GM23248 (cell line): ENCODE results near the gene AMOTL1. TPM values are rescaled to one million over a fixed set of nuclear protein-coding genes. Genes with fewer than 3 reads are reported as not detected.

Experiments
- DNase-seq: peaks from one replicate; pipeline ENCODE4 v3.0.0-alpha.2; 2015
- H2AFZ ChIP-seq: fragments of 200-600 bp; sonication (generic); 2 replicates; pipeline ENCODE4 v1.6.1; 2016; ENCODE audit warnings: antibody characterized with exemption
- H3F3A ChIP-seq: fragments of 200-600 bp; sonication (generic); 2 replicates; pipeline ENCODE4 v1.6.1; 2016; ENCODE audit warnings: mild to moderate bottlenecking, antibody characterized with exemption, mixed run types; ENCODE audit not compliant: insufficient read depth
- H3K27ac ChIP-seq: fragments of 200-600 bp; sonication (generic); 2 replicates; pipeline ENCODE4 v1.5.1; 2016; ENCODE audit warnings: mild to moderate bottlenecking
- H3K27me3 ChIP-seq: fragments of 200-600 bp; sonication (generic); replicated peaks from 2 replicates; pipeline ENCODE4 v1.6.1; 2016; ENCODE audit warnings: mild to moderate bottlenecking; ENCODE audit not compliant: insufficient read depth
- H3K36me3 ChIP-seq: fragments of 200-600 bp; sonication (generic); 2 replicates; pipeline ENCODE4 v1.6.1; 2016; ENCODE audit warnings: low read depth, mild to moderate bottlenecking
- H3K4me1 ChIP-seq: fragments of 200-600 bp; sonication (generic); 2 replicates; pipeline ENCODE4 v1.6.1; 2016; ENCODE audit warnings: mild to moderate bottlenecking; ENCODE audit not compliant: insufficient read depth
- H3K4me2 ChIP-seq: fragments of 200-600 bp; sonication (generic); one replicate; pipeline ENCODE4 v1.6.1; 2016; ENCODE audit warnings: mild to moderate bottlenecking; ENCODE audit not compliant: unreplicated experiment
- H3K4me3 ChIP-seq: fragments of 200-600 bp; sonication (generic); 2 replicates; pipeline ENCODE4 v1.5.1; 2016; ENCODE audit warnings: mild to moderate bottlenecking
- H3K79me2 ChIP-seq: fragments of 200-600 bp; sonication (generic); 2 replicates; pipeline ENCODE4 v1.6.1; 2016; ENCODE audit warnings: mild to moderate bottlenecking; ENCODE audit not compliant: insufficient read depth
- H3K9ac ChIP-seq: fragments of 200-600 bp; sonication (generic); 2 replicates; pipeline ENCODE4 v1.6.1; 2016; ENCODE audit warnings: mild to moderate bottlenecking
- H3K9me2 ChIP-seq: fragments of 200-600 bp; sonication (generic); 2 replicates; pipeline ENCODE4 v1.6.1; 2016; ENCODE audit warnings: mixed run types, mild to moderate bottlenecking, moderate library complexity; ENCODE audit not compliant: insufficient read depth
- H3K9me3 ChIP-seq: fragments of 200-600 bp; sonication (generic); one replicate; pipeline ENCODE4 v1.6.1; 2017; ENCODE audit warnings: low read depth
- H4K20me1 ChIP-seq: fragments of 200-600 bp; sonication (generic); 2 replicates; pipeline ENCODE4 v1.6.0; 2016; ENCODE audit not compliant: insufficient read depth
- EZH2 ChIP-seq: fragments of 200-600 bp; sonication (generic); IDR thresholded peaks from 2 replicates; pipeline ENCODE4 v1.6.1; 2018; ENCODE audit warnings: antibody characterized with exemption, mild to moderate bottlenecking; ENCODE audit not compliant: insufficient read depth, poor library complexity, severe bottlenecking
- EZH2phosphoT487 ChIP-seq: fragments of 200-600 bp; sonication (generic); IDR thresholded peaks from 2 replicates; pipeline ENCODE4 v1.6.1; 2018; ENCODE audit warnings: antibody characterized with exemption, moderate library complexity, mild to moderate bottlenecking, low read depth; ENCODE audit not compliant: insufficient read depth
- WGBS, 2 experiments: methylation state at CpG; one replicate each; pipeline ENCODE4 v1.1.6; 2015 to 2017; ENCODE audit warnings: low lambda C conversion rate in 2 of 2, low coverage in 1 of 2; ENCODE audit errors: missing lambda C conversion rate in 2 of 2; 5-methylcytosine and 5-hydroxymethylcytosine counted together
- in situ Hi-C: fragments of 300-500 bp; cut with MboI; formaldehyde crosslinking; loops from 2 replicates; pipeline ENCODE4 v1.15.0; 2020
- polyA plus RNA-seq: library from polyadenylated mRNA; unstranded; fragments of >200 nt; fragmentation: Nextera tagmentation; extraction: Ambion mirVana; gene quantifications from 2 replicates; pipeline ENCODE4 v1.2.1, GENCODE V29; 2016
- total RNA-seq: library from RNA; depleted of rRNA; stranded (reverse); fragments of >200 nt; shearing (Covaris generic); gene quantifications from 2 replicates; pipeline ENCODE4 v1.2.3, GENCODE V29; 2014

Gene AMOTL1
- total and polyA plus RNA-seq, 2 experiments from 2014 or later: 22.3 to 50.8 TPM

DNA sequence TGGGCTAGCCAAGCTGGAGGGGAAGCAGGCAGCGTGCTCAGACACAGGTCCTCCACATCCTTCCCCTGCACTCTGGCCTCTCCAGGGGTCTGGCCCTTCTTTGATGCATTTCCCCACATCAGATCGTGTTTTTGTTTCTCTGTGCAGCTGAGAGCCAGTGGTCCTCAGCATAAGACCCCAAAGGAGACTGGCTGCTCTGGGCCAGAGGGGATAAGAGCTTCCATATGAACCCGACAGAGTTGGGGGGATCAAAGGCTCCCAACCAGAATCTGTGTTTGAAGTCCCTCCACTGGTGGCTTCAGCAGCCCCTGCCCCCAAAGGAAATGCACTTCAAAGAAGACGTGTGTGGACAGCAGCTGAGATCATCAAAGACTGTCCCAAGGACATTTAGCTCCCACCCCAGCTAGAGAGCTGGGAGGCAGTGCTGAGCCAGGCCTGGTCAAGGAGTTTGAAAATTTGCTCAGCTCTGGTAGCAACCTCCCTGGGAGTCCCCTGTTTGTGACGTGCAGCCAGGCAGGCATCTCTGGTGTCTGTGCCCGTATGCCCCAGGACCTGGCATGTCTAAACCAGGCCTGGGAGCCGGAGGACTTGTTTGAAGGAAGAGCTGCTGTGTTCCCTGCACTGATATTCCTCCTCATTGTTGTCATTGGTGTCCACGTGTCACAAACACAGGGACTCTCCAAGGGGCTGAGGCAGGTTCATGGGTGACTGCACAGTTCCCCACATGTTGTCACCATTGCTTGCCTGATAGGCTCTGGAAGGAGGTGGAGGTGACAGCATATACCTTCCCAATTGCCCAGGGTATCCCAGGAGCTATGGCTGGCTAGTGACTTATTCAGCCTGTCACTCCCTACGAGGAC lies 99.0 kb downstream of the AMOTL1 start:
- H3K79me2 ChIP-seq: no peaks in the 10 kb centered on the region; the same call in 1 of the 2 replicates
- no peak overlapping the region for H2AFZ ChIP-seq
- no peaks in the 10 kb centered on the region for H4K20me1 ChIP-seq
- no peak overlapping the region for H3K4me2 ChIP-seq
- no peak for TF ChIP-seq EZH2phosphoT487
- no peak for TF ChIP-seq EZH2
- H3K27ac ChIP-seq: no peak overlapping the region
- in situ Hi-C loops: no loop called here
- H3K4me3 ChIP-seq: no peak overlapping the region
- no peak for DNase-seq
- H3K27me3 ChIP-seq: no peaks in the 10 kb centered on the region
- peaks cover 61% of the 10 kb centered on the region for H3K36me3 ChIP-seq
- peaks cover 15% of the 10 kb centered on the region for H3K4me1 ChIP-seq
- 82 to 84% methylated on average over 9 of the region's 9 CpGs for WGBS, 2 experiments
- no peak overlapping the region for H3K9ac ChIP-seq
- H3F3A ChIP-seq: peaks cover 23% of the 10 kb centered on the region
- H3K9me2 ChIP-seq: no peaks in the 10 kb centered on the region
- H3K9me3 ChIP-seq: no peaks in the 10 kb centered on the region

- Histone ChIP-seq H4K20me1 (no peaks in the 10 kb centered on the region), H3K4me2 (no peak overlapping the region), H3K9me2 (no peaks in the 10 kb centered on the region), H3K27ac (no peak overlapping the region), H3K27me3 (no peaks in the 10 kb centered on the region), H3K9me3 (no peaks in the 10 kb centered on the region), H3K36me3 (peaks cover 61% of the 10 kb centered on the region), H2AFZ (no peak overlapping the region), H3K9ac (no peak overlapping the region), H3F3A (peaks cover 14% of the 10 kb centered on the region), H3K4me1 (peaks cover 9% of the 10 kb centered on the region), H3K4me3 (no peak overlapping the region), H3K79me2 (no peaks in the 10 kb centered on the region; the same call in 1 of the 2 replicates)
- WGBS, 2 experiments: 56 to 64% methylated on average over 5 of the region's 5 CpGs
- in situ Hi-C loops: no loop called here
- DNase-seq: no peak
- no peak for TF ChIP-seq EZH2
- TF ChIP-seq EZH2phosphoT487: no peak
Observed at GRCh38 chr11:94868468-94868867, 100.3 kb downstream of the AMOTL1 start.

DNA sequence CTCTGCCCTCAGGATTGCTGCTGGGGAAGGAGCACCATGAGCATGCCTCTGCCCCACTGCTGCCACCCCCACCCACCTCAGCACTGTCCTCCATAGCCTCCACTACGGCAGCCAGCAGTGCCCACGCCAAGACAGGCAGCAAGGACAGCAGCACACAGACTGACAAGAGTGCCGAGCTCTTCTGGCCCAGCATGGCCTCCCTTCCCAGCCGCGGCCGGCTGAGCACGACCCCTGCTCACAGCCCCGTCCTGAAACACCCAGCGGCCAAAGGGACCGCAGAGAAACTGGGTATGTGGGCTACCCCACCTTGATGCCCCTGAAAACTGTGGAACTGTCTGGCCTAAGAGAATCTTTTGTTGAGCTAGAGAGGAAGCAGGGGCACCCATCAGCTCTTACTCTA lies 101.0 kb downstream of the AMOTL1 start:
- H3K4me1 ChIP-seq: peaks cover 2% of the 10 kb centered on the region; the same call in 1 of the 2 replicates
- no peak overlapping the region for H3K4me3 ChIP-seq
- 92 to 97% methylated on average over 10 of the region's 10 CpGs for WGBS, 2 experiments
- H2AFZ ChIP-seq: no peak overlapping the region
- H3F3A ChIP-seq: peaks cover 7% of the 10 kb centered on the region; the same call in 1 of the 2 replicates
- H3K4me2 ChIP-seq: no peak overlapping the region
- no peaks in the 10 kb centered on the region for H4K20me1 ChIP-seq
- H3K36me3 ChIP-seq: peaks cover 61% of the 10 kb centered on the region
- DNase-seq: no peak
- no peaks in the 10 kb centered on the region for H3K9me2 ChIP-seq
- no peaks in the 10 kb centered on the region for H3K9me3 ChIP-seq
- H3K9ac ChIP-seq: no peak overlapping the region
- no peak for TF ChIP-seq EZH2
- H3K27me3 ChIP-seq: no peaks in the 10 kb centered on the region
- H3K79me2 ChIP-seq: no peaks in the 10 kb centered on the region; the same call in 1 of the 2 replicates
- in situ Hi-C loops: no loop called here
- no peak overlapping the region for H3K27ac ChIP-seq

- no peaks in the 10 kb centered on the region for H3K9me3 ChIP-seq
- TF ChIP-seq EZH2phosphoT487: no peak
- peaks cover 49% of the 10 kb centered on the region for H3K36me3 ChIP-seq
- H3F3A ChIP-seq: peaks cover 7% of the 10 kb centered on the region
- H3K9me2 ChIP-seq: no peaks in the 10 kb centered on the region
- WGBS, 2 experiments: 98% methylated on average over 5 of the region's 5 CpGs
- no peaks in the 10 kb centered on the region; the same call in 1 of the 2 replicates for H3K79me2 ChIP-seq
- no peak for DNase-seq
- H4K20me1 ChIP-seq: no peaks in the 10 kb centered on the region
- in situ Hi-C loops: loop anchor here (10.0 kb wide), 1 partner anchor 246 kb away; no protein-coding TSS in a partner anchor
- no peak overlapping the region for H2AFZ ChIP-seq
- no peak overlapping the region for H3K4me3 ChIP-seq
- no peaks in the 10 kb centered on the region for H3K27me3 ChIP-seq
- no peak overlapping the region for H3K27ac ChIP-seq
- H3K9ac ChIP-seq: no peak overlapping the region
- H3K4me2 ChIP-seq: no peak overlapping the region
- peaks cover 6% of the 10 kb centered on the region for H3K4me1 ChIP-seq
Observed at GRCh38 chr11:94870422-94870821, 102.3 kb downstream of the AMOTL1 start.
